GM23338 (cell line): ENCODE data around the gene TCTA. TPM values are rescaled to one million over a fixed set of nuclear protein-coding genes. Genes with fewer than 3 reads are reported as not detected.

Experiments used
- ATAC-seq: fragments of 200-7000 bp; cut with Tn5 transposase; 3 replicates; pipeline ENCODE4 v1.9.1; 2020
- DNase-seq: peaks from one replicate; pipeline ENCODE4 v3.0.0-alpha.2; 2015; ENCODE audit warnings: low spot score
- H2AFZ ChIP-seq: fragments of 200-600 bp; sonication (generic); 2 replicates; pipeline ENCODE4 v1.8.0; 2016; ENCODE audit warnings: antibody characterized with exemption, mild to moderate bottlenecking, moderate library complexity
- H3F3A ChIP-seq: fragments of 200-600 bp; sonication (generic); replicated peaks from 2 replicates; pipeline ENCODE4 v1.8.0; 2017; ENCODE audit warnings: antibody characterized with exemption, mixed run types, low read depth
- H3K27ac ChIP-seq: fragments of 200-600 bp; sonication (generic); 2 replicates; pipeline ENCODE4 v1.6.1; 2016; ENCODE audit warnings: low read depth
- H3K27me3 ChIP-seq: fragments of 200-600 bp; sonication (generic); 2 replicates; pipeline ENCODE4 v1.8.0; 2016; ENCODE audit warnings: mild to moderate bottlenecking, mixed run types, moderate library complexity; ENCODE audit not compliant: insufficient read depth
- H3K36me3 ChIP-seq: fragments of 200-600 bp; sonication (generic); 2 replicates; pipeline ENCODE4 v1.8.0; 2016; ENCODE audit warnings: mild to moderate bottlenecking; ENCODE audit not compliant: insufficient read depth
- H3K4me1 ChIP-seq: fragments of 200-600 bp; sonication (generic); 2 replicates; pipeline ENCODE4 v1.8.0; 2016; ENCODE audit warnings: mild to moderate bottlenecking, moderate library complexity; ENCODE audit not compliant: insufficient read depth
- H3K4me2 ChIP-seq: fragments of 200-600 bp; sonication (generic); 2 replicates; pipeline ENCODE4 v1.7.1; 2017; ENCODE audit warnings: mixed run types
- H3K4me3 ChIP-seq: fragments of 200-600 bp; sonication (generic); 2 replicates; pipeline ENCODE4 v1.6.1; 2016; ENCODE audit warnings: mixed run types
- H3K79me2 ChIP-seq: fragments of 200-600 bp; sonication (generic); replicated peaks from 2 replicates; pipeline ENCODE4 v1.8.0; 2017; ENCODE audit warnings: mild to moderate bottlenecking; ENCODE audit not compliant: insufficient read depth
- H3K9me2 ChIP-seq: fragments of 200-600 bp; sonication (generic); 2 replicates; pipeline ENCODE4 v1.8.0; 2017; ENCODE audit not compliant: insufficient read depth
- H4K20me1 ChIP-seq: fragments of 200-600 bp; sonication (generic); replicated peaks from 2 replicates; pipeline ENCODE4 v1.8.0; 2017; ENCODE audit warnings: mild to moderate bottlenecking; ENCODE audit not compliant: insufficient read depth
- H3K27ac Mint-ChIP-seq: 2 replicates; pipeline ENCODE4 v1.8.0; 2020; ENCODE audit warnings: inconsistent platforms, mild to moderate bottlenecking, moderate library complexity, mixed read lengths
- H3K27me3 Mint-ChIP-seq: 3 replicates; pipeline ENCODE4 v1.8.0; 2022; ENCODE audit warnings: low read depth, mild to moderate bottlenecking, moderate library complexity, mixed read lengths, inconsistent platforms; ENCODE audit not compliant: insufficient read depth, poor library complexity
- H3K36me3 Mint-ChIP-seq: 3 replicates; pipeline ENCODE4 v1.8.0; 2021; ENCODE audit warnings: low read depth, mild to moderate bottlenecking, inconsistent platforms, moderate library complexity, mixed read lengths
- H3K4me1 Mint-ChIP-seq: 3 replicates; pipeline ENCODE4 v1.8.0; 2020; ENCODE audit warnings: mild to moderate bottlenecking, inconsistent platforms, mixed read lengths
- H3K4me3 Mint-ChIP-seq: 3 replicates; pipeline ENCODE4 v1.8.0; 2021; ENCODE audit warnings: moderate library complexity, mild to moderate bottlenecking, inconsistent platforms, mixed read lengths
- H3K9me3 Mint-ChIP-seq: 3 replicates; pipeline ENCODE4 v1.8.0; 2020; ENCODE audit warnings: moderate library complexity, mild to moderate bottlenecking, inconsistent platforms, mixed read lengths
- CREB1 ChIP-seq: fragments of 250-450 bp; sonication (Bioruptor Pico); IDR thresholded peaks from 2 replicates; pipeline ENCODE4 v1.5.0; 2020; ENCODE audit warnings: low read depth, mild to moderate bottlenecking, moderate library complexity
- EZH2 ChIP-seq: fragments of 200-600 bp; sonication (generic); IDR thresholded peaks from one replicate; pipeline ENCODE4 v1.8.0; 2017; ENCODE audit warnings: antibody characterized with exemption, mild to moderate bottlenecking, low read depth; ENCODE audit not compliant: unreplicated experiment
- EZH2phosphoT487 ChIP-seq: fragments of 200-600 bp; sonication (generic); IDR thresholded peaks from one replicate; pipeline ENCODE4 v1.8.1; 2018; ENCODE audit warnings: antibody characterized with exemption; ENCODE audit not compliant: unreplicated experiment
- JUNB ChIP-seq: IDR thresholded peaks from one replicate; pipeline ENCODE4 v1.6.1; 2016; ENCODE audit warnings: antibody characterized with exemption; ENCODE audit not compliant: unreplicated experiment
- NANOG ChIP-seq: IDR thresholded peaks from 2 replicates; pipeline ENCODE4 v1.6.1; 2016; ENCODE audit warnings: antibody characterized with exemption, borderline replicate concordance
- POLR2AphosphoS5 ChIP-seq: IDR thresholded peaks from 2 replicates; pipeline ENCODE4 v1.6.1; 2016; ENCODE audit warnings: antibody characterized with exemption, low read depth
- STAT1 ChIP-seq: IDR thresholded peaks from one replicate; pipeline ENCODE4 v1.6.1; 2016; ENCODE audit warnings: antibody characterized with exemption; ENCODE audit not compliant: unreplicated experiment
- ZNF114 ChIP-seq: fragments of 250-450 bp; sonication (Bioruptor Pico); IDR thresholded peaks from 2 replicates; pipeline ENCODE4 v1.5.0; 2020; ENCODE audit warnings: mild to moderate bottlenecking, moderate library complexity
- ZNF331 ChIP-seq: fragments of 250-450 bp; sonication (Bioruptor Pico); IDR thresholded peaks from 2 replicates; pipeline ENCODE4 v1.5.0; 2020; ENCODE audit warnings: low read depth, mild to moderate bottlenecking, moderate library complexity
- polyA plus RNA-seq: library from polyadenylated mRNA; unstranded; fragments of >200 nt; fragmentation: Nextera tagmentation; extraction: Ambion mirVana; gene quantifications from 2 replicates; pipeline ENCODE4 v1.2.1, GENCODE V29; 2016
- total RNA-seq: library from RNA; depleted of rRNA; stranded (reverse); fragments of >200 nt; shearing (Covaris generic); gene quantifications from 2 replicates; pipeline ENCODE4 v1.2.3, GENCODE V29; 2014
- TF ChIP-seq, protein P1 (sequence below): IDR thresholded peaks from one replicate; pipeline ENCODE4 v1.6.1; 2018; ENCODE audit warnings: antibody characterized with exemption; ENCODE audit not compliant: unreplicated experiment
- TF ChIP-seq, protein P2 (sequence below), 2 experiments: fragments of 200-600 bp in 1 of 2; sonication (generic) in 1 of 2; conservative IDR thresholded peaks; 2 replicates each; pipeline versions ENCODE4 v1.5.1 to v1.6.1; 2016 to 2017; ENCODE audit warnings: antibody characterized with exemption in 2 of 2, low read depth in 2 of 2, mild to moderate bottlenecking in 2 of 2, moderate library complexity in 1 of 2
- TF ChIP-seq, protein P3 (sequence below): fragments of 250-450 bp; sonication (Bioruptor Pico); IDR thresholded peaks from 2 replicates; pipeline ENCODE4 v1.5.0; 2020; ENCODE audit warnings: mild to moderate bottlenecking, moderate library complexity

The TCTA gene
- total and polyA plus RNA-seq, 2 experiments from 2014 or later: 4.0 to 5.0 TPM

DNA sequence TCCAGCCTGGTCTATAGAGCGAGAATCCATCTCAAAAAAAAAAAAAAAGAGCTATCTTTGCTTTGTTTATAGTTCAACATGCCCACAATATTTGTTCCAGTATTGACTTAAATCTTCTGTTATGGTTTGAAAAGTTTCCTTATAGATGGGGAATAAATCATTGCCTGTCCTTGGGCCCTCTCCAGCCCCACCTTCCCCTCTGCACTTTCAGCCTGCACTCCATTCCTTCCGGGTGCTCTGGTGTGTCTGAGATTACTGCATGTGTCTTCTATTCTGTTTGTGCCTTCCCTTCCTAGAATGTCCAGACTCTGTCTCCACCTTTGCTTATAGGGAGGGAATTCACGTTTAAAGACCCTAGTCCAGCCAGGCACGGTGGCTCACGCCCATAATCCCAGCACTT lies 28.8 kb upstream of the TCTA start:
- 0 out of 2 replicates have a peak, but pooled peaks cover under 1% of the 10 kb centered on the region for H3K4me1 ChIP-seq
- H3K36me3 ChIP-seq: no peaks in the 10 kb centered on the region
- no peak overlapping the region for H3K27ac ChIP-seq
- Mint-ChIP-seq H3K36me3 (peaks cover 3% of the 10 kb centered on the region; the same call in 2 of the 3 replicates), H3K9me3 (no peaks in the 10 kb centered on the region), H3K4me3 (no peak overlapping the region), H3K27me3 (peaks cover 3% of the 10 kb centered on the region), H3K27ac (no peak overlapping the region), H3K4me1 (peaks cover 3% of the 10 kb centered on the region; the same call in 1 of the 3 replicates)
- TF ChIP-seq JUNB (no peak), EZH2 (no peak), POLR2AphosphoS5 (no peak), CREB1 (CRISPR knock-in tag) (no peak), NANOG (no peak), ZNF114 (no peak), STAT1 (no peak), EZH2phosphoT487 (no peak), ZNF331 (CRISPR knock-in tag) (no peak)
- TF ChIP-seq, protein P1, sequence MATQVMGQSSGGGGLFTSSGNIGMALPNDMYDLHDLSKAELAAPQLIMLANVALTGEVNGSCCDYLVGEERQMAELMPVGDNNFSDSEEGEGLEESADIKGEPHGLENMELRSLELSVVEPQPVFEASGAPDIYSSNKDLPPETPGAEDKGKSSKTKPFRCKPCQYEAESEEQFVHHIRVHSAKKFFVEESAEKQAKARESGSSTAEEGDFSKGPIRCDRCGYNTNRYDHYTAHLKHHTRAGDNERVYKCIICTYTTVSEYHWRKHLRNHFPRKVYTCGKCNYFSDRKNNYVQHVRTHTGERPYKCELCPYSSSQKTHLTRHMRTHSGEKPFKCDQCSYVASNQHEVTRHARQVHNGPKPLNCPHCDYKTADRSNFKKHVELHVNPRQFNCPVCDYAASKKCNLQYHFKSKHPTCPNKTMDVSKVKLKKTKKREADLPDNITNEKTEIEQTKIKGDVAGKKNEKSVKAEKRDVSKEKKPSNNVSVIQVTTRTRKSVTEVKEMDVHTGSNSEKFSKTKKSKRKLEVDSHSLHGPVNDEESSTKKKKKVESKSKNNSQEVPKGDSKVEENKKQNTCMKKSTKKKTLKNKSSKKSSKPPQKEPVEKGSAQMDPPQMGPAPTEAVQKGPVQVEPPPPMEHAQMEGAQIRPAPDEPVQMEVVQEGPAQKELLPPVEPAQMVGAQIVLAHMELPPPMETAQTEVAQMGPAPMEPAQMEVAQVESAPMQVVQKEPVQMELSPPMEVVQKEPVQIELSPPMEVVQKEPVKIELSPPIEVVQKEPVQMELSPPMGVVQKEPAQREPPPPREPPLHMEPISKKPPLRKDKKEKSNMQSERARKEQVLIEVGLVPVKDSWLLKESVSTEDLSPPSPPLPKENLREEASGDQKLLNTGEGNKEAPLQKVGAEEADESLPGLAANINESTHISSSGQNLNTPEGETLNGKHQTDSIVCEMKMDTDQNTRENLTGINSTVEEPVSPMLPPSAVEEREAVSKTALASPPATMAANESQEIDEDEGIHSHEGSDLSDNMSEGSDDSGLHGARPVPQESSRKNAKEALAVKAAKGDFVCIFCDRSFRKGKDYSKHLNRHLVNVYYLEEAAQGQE: no peak
- TF ChIP-seq, protein P2, sequence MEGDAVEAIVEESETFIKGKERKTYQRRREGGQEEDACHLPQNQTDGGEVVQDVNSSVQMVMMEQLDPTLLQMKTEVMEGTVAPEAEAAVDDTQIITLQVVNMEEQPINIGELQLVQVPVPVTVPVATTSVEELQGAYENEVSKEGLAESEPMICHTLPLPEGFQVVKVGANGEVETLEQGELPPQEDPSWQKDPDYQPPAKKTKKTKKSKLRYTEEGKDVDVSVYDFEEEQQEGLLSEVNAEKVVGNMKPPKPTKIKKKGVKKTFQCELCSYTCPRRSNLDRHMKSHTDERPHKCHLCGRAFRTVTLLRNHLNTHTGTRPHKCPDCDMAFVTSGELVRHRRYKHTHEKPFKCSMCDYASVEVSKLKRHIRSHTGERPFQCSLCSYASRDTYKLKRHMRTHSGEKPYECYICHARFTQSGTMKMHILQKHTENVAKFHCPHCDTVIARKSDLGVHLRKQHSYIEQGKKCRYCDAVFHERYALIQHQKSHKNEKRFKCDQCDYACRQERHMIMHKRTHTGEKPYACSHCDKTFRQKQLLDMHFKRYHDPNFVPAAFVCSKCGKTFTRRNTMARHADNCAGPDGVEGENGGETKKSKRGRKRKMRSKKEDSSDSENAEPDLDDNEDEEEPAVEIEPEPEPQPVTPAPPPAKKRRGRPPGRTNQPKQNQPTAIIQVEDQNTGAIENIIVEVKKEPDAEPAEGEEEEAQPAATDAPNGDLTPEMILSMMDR (conservative IDR thresholded peaks at IDR 0.05; ENCODE audit: low read depth in 2 of 2): no peak
- TF ChIP-seq, protein P3, sequence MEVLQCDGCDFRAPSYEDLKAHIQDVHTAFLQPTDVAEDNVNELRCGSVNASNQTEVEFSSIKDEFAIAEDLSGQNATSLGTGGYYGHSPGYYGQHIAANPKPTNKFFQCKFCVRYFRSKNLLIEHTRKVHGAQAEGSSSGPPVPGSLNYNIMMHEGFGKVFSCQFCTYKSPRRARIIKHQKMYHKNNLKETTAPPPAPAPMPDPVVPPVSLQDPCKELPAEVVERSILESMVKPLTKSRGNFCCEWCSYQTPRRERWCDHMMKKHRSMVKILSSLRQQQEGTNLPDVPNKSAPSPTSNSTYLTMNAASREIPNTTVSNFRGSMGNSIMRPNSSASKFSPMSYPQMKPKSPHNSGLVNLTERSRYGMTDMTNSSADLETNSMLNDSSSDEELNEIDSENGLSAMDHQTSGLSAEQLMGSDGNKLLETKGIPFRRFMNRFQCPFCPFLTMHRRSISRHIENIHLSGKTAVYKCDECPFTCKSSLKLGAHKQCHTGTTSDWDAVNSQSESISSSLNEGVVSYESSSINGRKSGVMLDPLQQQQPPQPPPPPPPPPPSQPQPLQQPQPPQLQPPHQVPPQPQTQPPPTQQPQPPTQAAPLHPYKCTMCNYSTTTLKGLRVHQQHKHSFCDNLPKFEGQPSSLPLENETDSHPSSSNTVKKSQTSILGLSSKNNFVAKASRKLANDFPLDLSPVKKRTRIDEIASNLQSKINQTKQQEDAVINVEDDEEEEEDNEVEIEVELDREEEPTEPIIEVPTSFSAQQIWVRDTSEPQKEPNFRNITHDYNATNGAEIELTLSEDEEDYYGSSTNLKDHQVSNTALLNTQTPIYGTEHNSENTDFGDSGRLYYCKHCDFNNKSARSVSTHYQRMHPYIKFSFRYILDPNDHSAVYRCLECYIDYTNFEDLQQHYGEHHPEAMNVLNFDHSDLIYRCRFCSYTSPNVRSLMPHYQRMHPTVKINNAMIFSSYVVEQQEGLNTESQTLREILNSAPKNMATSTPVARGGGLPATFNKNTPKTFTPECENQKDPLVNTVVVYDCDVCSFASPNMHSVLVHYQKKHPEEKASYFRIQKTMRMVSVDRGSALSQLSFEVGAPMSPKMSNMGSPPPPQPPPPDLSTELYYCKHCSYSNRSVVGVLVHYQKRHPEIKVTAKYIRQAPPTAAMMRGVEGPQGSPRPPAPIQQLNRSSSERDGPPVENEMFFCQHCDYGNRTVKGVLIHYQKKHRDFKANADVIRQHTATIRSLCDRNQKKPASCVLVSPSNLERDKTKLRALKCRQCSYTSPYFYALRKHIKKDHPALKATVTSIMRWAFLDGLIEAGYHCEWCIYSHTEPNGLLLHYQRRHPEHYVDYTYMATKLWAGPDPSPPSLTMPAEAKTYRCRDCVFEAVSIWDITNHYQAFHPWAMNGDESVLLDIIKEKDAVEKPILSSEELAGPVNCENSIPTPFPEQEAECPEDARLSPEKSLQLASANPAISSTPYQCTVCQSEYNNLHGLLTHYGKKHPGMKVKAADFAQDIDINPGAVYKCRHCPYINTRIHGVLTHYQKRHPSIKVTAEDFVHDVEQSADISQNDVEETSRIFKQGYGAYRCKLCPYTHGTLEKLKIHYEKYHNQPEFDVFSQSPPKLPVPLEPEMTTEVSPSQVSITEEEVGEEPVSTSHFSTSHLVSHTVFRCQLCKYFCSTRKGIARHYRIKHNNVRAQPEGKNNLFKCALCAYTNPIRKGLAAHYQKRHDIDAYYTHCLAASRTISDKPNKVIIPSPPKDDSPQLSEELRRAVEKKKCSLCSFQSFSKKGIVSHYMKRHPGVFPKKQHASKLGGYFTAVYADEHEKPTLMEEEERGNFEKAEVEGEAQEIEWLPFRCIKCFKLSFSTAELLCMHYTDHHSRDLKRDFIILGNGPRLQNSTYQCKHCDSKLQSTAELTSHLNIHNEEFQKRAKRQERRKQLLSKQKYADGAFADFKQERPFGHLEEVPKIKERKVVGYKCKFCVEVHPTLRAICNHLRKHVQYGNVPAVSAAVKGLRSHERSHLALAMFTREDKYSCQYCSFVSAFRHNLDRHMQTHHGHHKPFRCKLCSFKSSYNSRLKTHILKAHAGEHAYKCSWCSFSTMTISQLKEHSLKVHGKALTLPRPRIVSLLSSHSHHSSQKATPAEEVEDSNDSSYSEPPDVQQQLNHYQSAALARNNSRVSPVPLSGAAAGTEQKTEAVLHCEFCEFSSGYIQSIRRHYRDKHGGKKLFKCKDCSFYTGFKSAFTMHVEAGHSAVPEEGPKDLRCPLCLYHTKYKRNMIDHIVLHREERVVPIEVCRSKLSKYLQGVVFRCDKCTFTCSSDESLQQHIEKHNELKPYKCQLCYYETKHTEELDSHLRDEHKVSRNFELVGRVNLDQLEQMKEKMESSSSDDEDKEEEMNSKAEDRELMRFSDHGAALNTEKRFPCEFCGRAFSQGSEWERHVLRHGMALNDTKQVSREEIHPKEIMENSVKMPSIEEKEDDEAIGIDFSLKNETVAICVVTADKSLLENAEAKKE (CRISPR knock-in tag): no peak
- DNase-seq (no peak), ATAC-seq (no peak)
- no peaks in the 10 kb centered on the region for H3K27me3 ChIP-seq
- peaks cover 49% of the 10 kb centered on the region for H4K20me1 ChIP-seq
- H3K9me2 ChIP-seq: no peaks in the 10 kb centered on the region
- no peak overlapping the region for H3K4me3 ChIP-seq
- no peak overlapping the region for H3K4me2 ChIP-seq
- H3F3A ChIP-seq: peaks cover 4% of the 10 kb centered on the region; the same call in 1 of the 2 replicates
- no peak overlapping the region for H2AFZ ChIP-seq
- H3K79me2 ChIP-seq: peaks cover 100% of the 10 kb centered on the region
